HEK293 (cell line): ENCODE data around the gene TOM1.

Experiments
- SP3 ChIP-seq: fragments of 450-650 bp; formaldehyde crosslinking; IDR thresholded peaks from 2 replicates; pipeline ENCODE4 v1.5.1; 2016; ENCODE audit warnings: missing biosample characterization, missing genetic modification characterization
- YY1 ChIP-seq: fragments of 450-650 bp; formaldehyde crosslinking; IDR thresholded peaks from 2 replicates; pipeline ENCODE4 v1.5.1; 2018; ENCODE audit warnings: missing biosample characterization, missing genetic modification characterization
- ZBTB20 ChIP-seq: fragments of 450-650 bp; formaldehyde crosslinking; IDR thresholded peaks from 2 replicates; pipeline ENCODE4 v1.5.1; 2016; ENCODE audit warnings: missing biosample characterization, missing genetic modification characterization
- ZNF175 ChIP-seq: fragments of 450-650 bp; formaldehyde crosslinking; IDR thresholded peaks from 2 replicates; pipeline ENCODE4 v1.5.1; 2016; ENCODE audit warnings: missing biosample characterization, missing genetic modification characterization
- ZNF2 ChIP-seq: fragments of 450-650 bp; formaldehyde crosslinking; IDR thresholded peaks from 2 replicates; pipeline ENCODE4 v1.5.1; 2016; ENCODE audit warnings: missing biosample characterization, missing genetic modification characterization
- ZNF248 ChIP-seq: fragments of 450-650 bp; formaldehyde crosslinking; IDR thresholded peaks from 2 replicates; pipeline ENCODE4 v1.5.1; 2017; ENCODE audit warnings: missing biosample characterization, missing genetic modification characterization
- ZNF600 ChIP-seq: fragments of 450-650 bp; formaldehyde crosslinking; IDR thresholded peaks from 2 replicates; pipeline ENCODE4 v1.5.1; 2016; ENCODE audit warnings: missing biosample characterization, missing genetic modification characterization
- ZNF629 ChIP-seq: fragments of 450-650 bp; formaldehyde crosslinking; IDR thresholded peaks from 2 replicates; pipeline ENCODE4 v1.5.1; 2017; ENCODE audit warnings: missing biosample characterization, missing genetic modification characterization
- TF ChIP-seq, protein P1 (sequence below): fragments of 450-650 bp; formaldehyde crosslinking; IDR thresholded peaks from 2 replicates; pipeline ENCODE4 v1.5.1; 2016; ENCODE audit warnings: missing biosample characterization, missing genetic modification characterization
- TF ChIP-seq, protein P2 (sequence below): fragments of 450-650 bp; formaldehyde crosslinking; IDR thresholded peaks from 2 replicates; pipeline ENCODE4 v1.5.1; 2016; ENCODE audit warnings: missing biosample characterization, missing genetic modification characterization
- TF ChIP-seq, protein P3 (sequence below): fragments of 450-650 bp; formaldehyde crosslinking; IDR thresholded peaks from 2 replicates; pipeline ENCODE4 v1.5.1; 2016; ENCODE audit warnings: missing biosample characterization, missing genetic modification characterization

DNA sequence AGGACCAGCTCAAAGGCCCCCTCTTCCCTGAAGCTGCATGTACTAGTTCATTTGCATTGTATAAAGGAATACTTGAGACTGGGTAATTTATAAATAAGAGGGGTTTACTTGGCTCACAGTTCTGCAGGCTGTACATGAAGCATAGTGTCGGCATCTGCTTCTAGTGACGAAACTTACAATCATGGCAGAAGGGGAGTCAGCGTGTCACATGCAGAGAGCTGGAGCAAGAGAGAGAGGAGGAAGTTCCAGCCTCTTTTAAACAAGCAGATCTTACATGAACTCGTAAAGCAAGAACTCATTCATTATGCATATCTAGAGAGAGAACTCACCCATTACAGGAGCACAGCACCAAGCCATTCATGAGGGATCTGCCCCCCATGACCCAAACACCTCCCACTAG is 49.5 kb upstream of the TOM1 start:
- TF ChIP-seq ZNF175 (tag by site-specific recombination) (no peak), ZBTB20 (no peak), YY1 (no peak), ZNF2 (tag by site-specific recombination) (no peak), SP3 (tag by site-specific recombination) (no peak), ZNF600 (tag by site-specific recombination) (no peak), ZNF248 (no peak), ZNF629 (tag by site-specific recombination) (no peak)
- TF ChIP-seq, protein P1, sequence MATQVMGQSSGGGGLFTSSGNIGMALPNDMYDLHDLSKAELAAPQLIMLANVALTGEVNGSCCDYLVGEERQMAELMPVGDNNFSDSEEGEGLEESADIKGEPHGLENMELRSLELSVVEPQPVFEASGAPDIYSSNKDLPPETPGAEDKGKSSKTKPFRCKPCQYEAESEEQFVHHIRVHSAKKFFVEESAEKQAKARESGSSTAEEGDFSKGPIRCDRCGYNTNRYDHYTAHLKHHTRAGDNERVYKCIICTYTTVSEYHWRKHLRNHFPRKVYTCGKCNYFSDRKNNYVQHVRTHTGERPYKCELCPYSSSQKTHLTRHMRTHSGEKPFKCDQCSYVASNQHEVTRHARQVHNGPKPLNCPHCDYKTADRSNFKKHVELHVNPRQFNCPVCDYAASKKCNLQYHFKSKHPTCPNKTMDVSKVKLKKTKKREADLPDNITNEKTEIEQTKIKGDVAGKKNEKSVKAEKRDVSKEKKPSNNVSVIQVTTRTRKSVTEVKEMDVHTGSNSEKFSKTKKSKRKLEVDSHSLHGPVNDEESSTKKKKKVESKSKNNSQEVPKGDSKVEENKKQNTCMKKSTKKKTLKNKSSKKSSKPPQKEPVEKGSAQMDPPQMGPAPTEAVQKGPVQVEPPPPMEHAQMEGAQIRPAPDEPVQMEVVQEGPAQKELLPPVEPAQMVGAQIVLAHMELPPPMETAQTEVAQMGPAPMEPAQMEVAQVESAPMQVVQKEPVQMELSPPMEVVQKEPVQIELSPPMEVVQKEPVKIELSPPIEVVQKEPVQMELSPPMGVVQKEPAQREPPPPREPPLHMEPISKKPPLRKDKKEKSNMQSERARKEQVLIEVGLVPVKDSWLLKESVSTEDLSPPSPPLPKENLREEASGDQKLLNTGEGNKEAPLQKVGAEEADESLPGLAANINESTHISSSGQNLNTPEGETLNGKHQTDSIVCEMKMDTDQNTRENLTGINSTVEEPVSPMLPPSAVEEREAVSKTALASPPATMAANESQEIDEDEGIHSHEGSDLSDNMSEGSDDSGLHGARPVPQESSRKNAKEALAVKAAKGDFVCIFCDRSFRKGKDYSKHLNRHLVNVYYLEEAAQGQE (tag by site-specific recombination) = no peak
- TF ChIP-seq, protein P2, sequence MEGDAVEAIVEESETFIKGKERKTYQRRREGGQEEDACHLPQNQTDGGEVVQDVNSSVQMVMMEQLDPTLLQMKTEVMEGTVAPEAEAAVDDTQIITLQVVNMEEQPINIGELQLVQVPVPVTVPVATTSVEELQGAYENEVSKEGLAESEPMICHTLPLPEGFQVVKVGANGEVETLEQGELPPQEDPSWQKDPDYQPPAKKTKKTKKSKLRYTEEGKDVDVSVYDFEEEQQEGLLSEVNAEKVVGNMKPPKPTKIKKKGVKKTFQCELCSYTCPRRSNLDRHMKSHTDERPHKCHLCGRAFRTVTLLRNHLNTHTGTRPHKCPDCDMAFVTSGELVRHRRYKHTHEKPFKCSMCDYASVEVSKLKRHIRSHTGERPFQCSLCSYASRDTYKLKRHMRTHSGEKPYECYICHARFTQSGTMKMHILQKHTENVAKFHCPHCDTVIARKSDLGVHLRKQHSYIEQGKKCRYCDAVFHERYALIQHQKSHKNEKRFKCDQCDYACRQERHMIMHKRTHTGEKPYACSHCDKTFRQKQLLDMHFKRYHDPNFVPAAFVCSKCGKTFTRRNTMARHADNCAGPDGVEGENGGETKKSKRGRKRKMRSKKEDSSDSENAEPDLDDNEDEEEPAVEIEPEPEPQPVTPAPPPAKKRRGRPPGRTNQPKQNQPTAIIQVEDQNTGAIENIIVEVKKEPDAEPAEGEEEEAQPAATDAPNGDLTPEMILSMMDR = no peak
- TF ChIP-seq, protein P3, sequence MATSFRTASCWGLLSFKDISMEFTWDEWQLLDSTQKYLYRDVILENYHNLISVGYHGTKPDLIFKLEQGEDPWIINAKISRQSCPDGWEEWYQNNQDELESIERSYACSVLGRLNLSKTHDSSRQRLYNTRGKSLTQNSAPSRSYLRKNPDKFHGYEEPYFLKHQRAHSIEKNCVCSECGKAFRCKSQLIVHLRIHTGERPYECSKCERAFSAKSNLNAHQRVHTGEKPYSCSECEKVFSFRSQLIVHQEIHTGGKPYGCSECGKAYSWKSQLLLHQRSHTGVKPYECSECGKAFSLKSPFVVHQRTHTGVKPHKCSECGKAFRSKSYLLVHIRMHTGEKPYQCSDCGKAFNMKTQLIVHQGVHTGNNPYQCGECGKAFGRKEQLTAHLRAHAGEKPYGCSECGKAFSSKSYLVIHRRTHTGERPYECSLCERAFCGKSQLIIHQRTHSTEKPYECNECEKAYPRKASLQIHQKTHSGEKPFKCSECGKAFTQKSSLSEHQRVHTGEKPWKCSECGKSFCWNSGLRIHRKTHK (tag by site-specific recombination) = no peak
